ENCODE data around the gene MACROD2. TPM values are rescaled to one million over a fixed set of nuclear protein-coding genes. Genes with fewer than 3 reads are reported as not detected.

The MACROD2 gene
- total RNA-seq, 2 experiments from 2014 or later: not detected

- ChIA-PET CTCF (no interaction called here), POLR2A (no interaction called here)
Measured at GRCh38 chr20:15866916-15867730, 1871.8 kb downstream of the MACROD2 start.

DNA sequence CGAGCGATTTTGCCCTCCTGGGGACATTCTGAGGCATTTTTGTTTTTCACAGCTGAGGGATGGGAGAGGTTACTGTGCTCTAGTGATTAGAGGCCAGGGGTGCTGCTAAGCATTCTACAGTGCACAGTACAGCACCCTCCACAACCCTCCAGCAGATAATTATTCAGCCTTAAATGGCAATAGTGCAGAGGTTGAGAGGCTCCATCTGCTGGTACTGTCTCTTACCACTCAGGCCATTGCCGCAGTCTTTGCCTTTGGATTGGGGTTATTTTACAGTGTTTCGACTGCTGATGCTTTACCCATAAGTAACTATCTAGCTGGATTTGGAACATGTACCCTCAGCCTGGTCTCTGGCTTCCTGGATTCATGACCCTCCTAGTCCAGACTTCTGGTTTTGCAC lies 1872.6 kb downstream of the MACROD2 start:
- CTCF ChIA-PET: no interaction called here
- intact Hi-C loops (cut with micrococcal nuclease): no loop called here
- no peaks in the 10 kb centered on the region for H3K36me3 Mint-ChIP-seq

More at GRCh38 chr20:15866916-15867730, 1871.8 kb downstream of the MACROD2 start:
- no peak for DNase-seq
- intact Hi-C loops (cut with micrococcal nuclease): no loop called here
- H3K4me1 Mint-ChIP-seq (ENCODE audit: low read depth): no peaks in the 10 kb centered on the region
- no peak overlapping the region for H3K27ac Mint-ChIP-seq
- H3K4me3 Mint-ChIP-seq: no peak overlapping the region
- H3K36me3 Mint-ChIP-seq: no peaks in the 10 kb centered on the region
- H3K27me3 Mint-ChIP-seq: no peaks in the 10 kb centered on the region
- H3K9me3 Mint-ChIP-seq: no peaks in the 10 kb centered on the region

GRCh38 chr20:15875446-15875845 lies 1880.1 kb downstream of the MACROD2 start:
- H3K36me3 Mint-ChIP-seq: no peaks in the 10 kb centered on the region
- H3K27me3 Mint-ChIP-seq: no peaks in the 10 kb centered on the region
- no peak overlapping the region for H3K4me3 Mint-ChIP-seq
- DNase-seq: no peak
- no peaks in the 10 kb centered on the region for H3K4me1 Mint-ChIP-seq (ENCODE audit: low read depth)
- intact Hi-C loops (cut with micrococcal nuclease): no loop called here
- ChIA-PET POLR2A (no interaction called here), CTCF (no interaction called here)
- H3K9me3 Mint-ChIP-seq: peaks cover 14% of the 10 kb centered on the region
- H3K27ac Mint-ChIP-seq: no peak overlapping the region

More for the DNA sequence above, 1872.6 kb downstream of the MACROD2 start:
- DNase-seq: no peak
- Mint-ChIP-seq H3K27ac (no peak overlapping the region), H3K4me1 (ENCODE audit: low read depth) (no peaks in the 10 kb centered on the region), H3K27me3 (no peaks in the 10 kb centered on the region), H3K4me3 (no peak overlapping the region), H3K9me3 (no peaks in the 10 kb centered on the region)
- POLR2A ChIA-PET: no interaction called here

GRCh38 chr20:15882553-15882952 lies 1887.2 kb downstream of the MACROD2 start:
- ChIA-PET CTCF (no interaction called here), POLR2A (no interaction called here)
- intact Hi-C loops (cut with micrococcal nuclease): no loop called here

GRCh38 chr20:15886250-15886649 lies 1890.9 kb downstream of the MACROD2 start:
- Mint-ChIP-seq H3K4me1 (ENCODE audit: low read depth) (no peaks in the 10 kb centered on the region), H3K9me3 (peaks cover 7% of the 10 kb centered on the region), H3K27me3 (no peaks in the 10 kb centered on the region), H3K4me3 (no peak overlapping the region), H3K36me3 (no peaks in the 10 kb centered on the region), H3K27ac (no peak overlapping the region)
- POLR2A ChIA-PET: no interaction called here
- no peak for DNase-seq
- CTCF ChIA-PET: no interaction called here
- intact Hi-C loops (cut with micrococcal nuclease): no loop called here

More at GRCh38 chr20:15882553-15882952, 1887.2 kb downstream of the MACROD2 start:
- no peak for DNase-seq
- no peak overlapping the region for H3K27ac Mint-ChIP-seq
- no peak overlapping the region for H3K4me3 Mint-ChIP-seq
- H3K36me3 Mint-ChIP-seq: no peaks in the 10 kb centered on the region
- H3K27me3 Mint-ChIP-seq: no peaks in the 10 kb centered on the region
- no peaks in the 10 kb centered on the region for H3K4me1 Mint-ChIP-seq (ENCODE audit: low read depth)
- peaks cover 18% of the 10 kb centered on the region for H3K9me3 Mint-ChIP-seq

- intact Hi-C loops (cut with micrococcal nuclease): no loop called here
- POLR2A ChIA-PET: no interaction called here
- no peak overlapping the region for H3K4me3 Mint-ChIP-seq
- H3K9me3 Mint-ChIP-seq: peaks cover 6% of the 10 kb centered on the region
- no peaks in the 10 kb centered on the region for H3K36me3 Mint-ChIP-seq
- CTCF ChIA-PET: no interaction called here
- DNase-seq: no peak
- H3K4me1 Mint-ChIP-seq (ENCODE audit: low read depth): no peaks in the 10 kb centered on the region
- no peaks in the 10 kb centered on the region for H3K27me3 Mint-ChIP-seq
- no peak overlapping the region for H3K27ac Mint-ChIP-seq
Measured at GRCh38 chr20:15887387-15887786, 1892.1 kb downstream of the MACROD2 start.

GRCh38 chr20:15889061-15889460 lies 1893.7 kb downstream of the MACROD2 start:
- no peak overlapping the region for H3K4me3 Mint-ChIP-seq
- ChIA-PET CTCF (no interaction called here), POLR2A (no interaction called here)
- no peaks in the 10 kb centered on the region for H3K36me3 Mint-ChIP-seq
- H3K4me1 Mint-ChIP-seq (ENCODE audit: low read depth): no peaks in the 10 kb centered on the region
- H3K9me3 Mint-ChIP-seq: peaks cover 6% of the 10 kb centered on the region
- intact Hi-C loops (cut with micrococcal nuclease): no loop called here
- no peak for DNase-seq
- H3K27me3 Mint-ChIP-seq: no peaks in the 10 kb centered on the region
- H3K27ac Mint-ChIP-seq: no peak overlapping the region

DNA sequence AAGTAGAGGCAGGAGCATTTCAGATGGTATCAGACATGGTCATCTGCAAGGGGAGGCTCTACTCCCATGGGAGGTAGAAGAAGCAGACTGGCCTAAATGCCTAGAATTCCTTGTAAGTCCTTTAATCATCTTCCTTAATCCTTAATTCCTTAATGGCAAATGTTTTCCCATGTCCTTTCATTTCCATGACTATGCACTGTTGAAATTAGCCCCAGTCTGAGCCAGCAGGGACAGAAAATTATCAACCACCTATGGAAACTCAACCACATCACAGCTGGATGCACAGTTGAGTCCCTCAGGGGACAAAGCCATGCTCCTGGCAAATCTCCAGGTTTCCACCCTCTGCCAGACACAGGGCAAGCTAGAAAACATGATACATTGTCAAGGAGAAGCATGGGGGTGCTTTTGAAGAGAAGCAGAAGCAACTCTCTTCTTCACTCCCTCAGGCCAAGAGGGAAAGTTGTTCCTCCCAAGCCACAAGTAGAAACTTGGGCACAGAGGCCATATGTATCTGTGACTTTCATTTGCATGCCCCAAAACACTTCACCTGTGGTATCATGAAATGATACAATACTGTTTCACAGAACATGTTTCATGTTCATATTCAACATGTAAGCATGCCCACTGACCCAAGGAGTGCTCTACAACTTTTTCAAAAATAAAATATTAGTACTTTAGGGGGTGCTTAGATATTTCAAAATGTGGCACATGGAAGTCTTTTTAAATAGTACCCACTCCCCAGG lies 1894.4 kb downstream of the MACROD2 start:
- H3K27me3 Mint-ChIP-seq: no peaks in the 10 kb centered on the region
- ChIA-PET CTCF (no interaction called here), POLR2A (no interaction called here)
- intact Hi-C loops (cut with micrococcal nuclease): no loop called here
- H3K9me3 Mint-ChIP-seq: peaks cover 6% of the 10 kb centered on the region
- no peak overlapping the region for H3K4me3 Mint-ChIP-seq
- no peaks in the 10 kb centered on the region for H3K4me1 Mint-ChIP-seq (ENCODE audit: low read depth)
- no peak overlapping the region for H3K27ac Mint-ChIP-seq
- no peaks in the 10 kb centered on the region for H3K36me3 Mint-ChIP-seq
- DNase-seq: no peak

DNA sequence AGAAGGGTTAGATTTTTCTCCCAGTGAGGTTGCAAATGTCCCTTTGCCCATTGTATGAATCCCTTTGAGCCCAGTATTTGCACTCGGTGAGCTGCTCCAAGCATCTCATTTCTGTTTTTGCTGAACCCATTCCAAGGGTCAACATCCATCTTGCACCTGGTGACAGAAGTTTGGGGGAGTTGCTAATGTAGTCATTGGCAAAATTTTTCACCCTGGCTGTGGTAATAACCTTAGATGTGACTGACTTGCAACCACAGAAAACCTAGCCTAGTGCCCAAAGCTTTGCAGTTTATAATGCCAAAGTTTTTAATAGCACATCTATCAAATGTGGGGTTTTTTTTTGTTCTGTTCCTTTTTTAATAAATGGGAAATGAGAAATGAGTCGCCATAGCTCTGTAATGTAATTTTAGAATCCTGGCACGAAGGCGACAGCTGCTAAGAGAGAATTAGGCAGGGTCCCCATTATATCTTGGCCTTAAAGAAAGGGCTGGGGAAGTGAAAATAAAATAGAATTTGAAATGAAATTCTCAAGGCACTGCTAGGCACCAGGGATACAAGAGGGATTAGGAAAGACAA lies 1895.2 kb downstream of the MACROD2 start:
- H3K4me3 Mint-ChIP-seq: no peak overlapping the region
- no peaks in the 10 kb centered on the region for H3K27me3 Mint-ChIP-seq
- no peak overlapping the region for H3K27ac Mint-ChIP-seq
- POLR2A ChIA-PET: no interaction called here
- intact Hi-C loops (cut with micrococcal nuclease): no loop called here
- no peak for DNase-seq
- peaks cover 5% of the 10 kb centered on the region for H3K4me1 Mint-ChIP-seq (ENCODE audit: low read depth)
- peaks cover 6% of the 10 kb centered on the region for H3K9me3 Mint-ChIP-seq
- no peaks in the 10 kb centered on the region for H3K36me3 Mint-ChIP-seq
- CTCF ChIA-PET: no interaction called here

- H3K27ac Mint-ChIP-seq: no peak overlapping the region
- no peak overlapping the region for H3K4me3 Mint-ChIP-seq
- H3K4me1 Mint-ChIP-seq (ENCODE audit: low read depth): peaks cover 11% of the 10 kb centered on the region
- no peaks in the 10 kb centered on the region for H3K36me3 Mint-ChIP-seq
- H3K27me3 Mint-ChIP-seq: no peaks in the 10 kb centered on the region
- ChIA-PET POLR2A (no interaction called here), CTCF (no interaction called here)
- H3K9me3 Mint-ChIP-seq: no peaks in the 10 kb centered on the region
- intact Hi-C loops (cut with micrococcal nuclease): no loop called here
- DNase-seq: no peak
Measured at GRCh38 chr20:15895126-15895525, 1899.8 kb downstream of the MACROD2 start.

DNA sequence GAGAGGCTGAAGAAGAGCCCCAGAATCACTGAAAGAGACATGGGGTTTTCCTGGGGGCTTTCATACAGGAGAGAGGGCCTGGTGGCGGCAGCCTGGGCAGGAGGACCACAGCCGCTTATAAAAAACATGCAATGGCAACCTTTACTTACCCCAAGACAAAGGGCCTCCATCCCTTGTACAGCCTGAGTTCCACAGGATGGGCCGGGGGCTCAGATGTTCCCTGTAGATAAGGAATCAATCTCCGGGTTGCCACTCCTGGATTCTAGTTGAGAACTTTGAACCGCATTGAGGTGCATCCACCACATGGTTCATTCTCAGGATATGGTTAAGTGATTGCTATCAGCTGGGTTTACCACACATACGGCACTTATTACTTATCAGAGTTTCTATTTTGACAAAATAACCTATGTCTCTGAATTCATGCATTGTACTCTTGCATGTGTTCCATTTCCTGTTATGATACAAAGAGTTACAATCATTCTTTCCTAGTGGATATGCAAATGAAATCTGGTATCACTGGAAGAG lies 1900.3 kb downstream of the MACROD2 start:
- ChIA-PET CTCF (no interaction called here), POLR2A (no interaction called here)
- peak; percentile 9 for DNase-seq
- Mint-ChIP-seq H3K4me3 (no peak overlapping the region), H3K36me3 (no peaks in the 10 kb centered on the region), H3K27ac (no peak overlapping the region), H3K4me1 (ENCODE audit: low read depth) (peaks cover 11% of the 10 kb centered on the region), H3K27me3 (no peaks in the 10 kb centered on the region), H3K9me3 (no peaks in the 10 kb centered on the region)
- intact Hi-C loops (cut with micrococcal nuclease): no loop called here

DNA sequence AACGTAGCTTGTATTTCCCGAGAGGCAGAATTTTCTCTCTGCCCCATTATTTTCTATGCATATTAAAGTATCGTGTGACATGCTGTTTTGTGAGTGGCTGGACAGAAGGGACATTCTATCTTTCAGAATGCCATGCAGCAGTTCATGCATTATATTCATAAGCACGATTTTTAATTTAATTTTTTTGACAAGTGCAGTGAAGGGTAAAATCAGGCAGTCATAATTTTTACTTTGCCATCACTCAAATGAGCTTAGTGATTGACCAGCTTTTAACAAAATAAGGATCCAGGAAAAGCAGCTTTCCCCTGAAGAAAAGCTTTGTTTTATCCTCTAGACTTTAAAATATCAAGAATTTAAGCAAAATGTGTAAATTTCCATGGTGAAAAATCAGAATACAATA lies 1904.7 kb downstream of the MACROD2 start:
- Mint-ChIP-seq H3K36me3 (no peaks in the 10 kb centered on the region), H3K27me3 (no peaks in the 10 kb centered on the region), H3K27ac (no peak overlapping the region), H3K4me3 (no peak overlapping the region), H3K4me1 (ENCODE audit: low read depth) (peaks cover 11% of the 10 kb centered on the region), H3K9me3 (peaks cover 8% of the 10 kb centered on the region)
- POLR2A ChIA-PET: no interaction called here
- CTCF ChIA-PET: no interaction called here
- DNase-seq: no peak
- intact Hi-C loops (cut with micrococcal nuclease): no loop called here
